Lower leg skin (tissue), 4 donors: ENCODE measurements around the gene SRA1. TPM values are rescaled to one million over a fixed set of nuclear protein-coding genes. Genes with fewer than 3 reads are reported as not detected.
"Not testable (repeated sequence)": the region's sequence is repeated elsewhere in the genome, so short reads cannot be mapped to it uniquely, and the experiment has no call there.

Source experiments
- DNase-seq, 2 donors: peaks; one replicate each; pipeline ENCODE4 v3.0.0-alpha.2; 2019; ENCODE audit warnings: low spot score in 2 of 2
- H3K4me3 ChIP-seq: fragments of 200-600 bp; sonication (generic); 2 replicates; pipeline ENCODE4 v1.5.1; 2017; ENCODE audit warnings: mild to moderate bottlenecking, low read depth; ENCODE audit not compliant: poor library complexity, severe bottlenecking
- POLR2A ChIP-seq, 2 donors: fragments of 450-650 bp; IDR thresholded peaks; one replicate each; pipeline ENCODE4 v1.6.1; 2016 to 2017; ENCODE audit warnings: antibody characterized with exemption in 2 of 2, mild to moderate bottlenecking in 1 of 2, moderate library complexity in 1 of 2
- WGBS, 2 donors: methylation state at CpG; one replicate each; pipeline ENCODE4 v1.1.5; 2018; 5-methylcytosine and 5-hydroxymethylcytosine counted together
- intact Hi-C: fragments of 100-400 bp; cut with DNase I; formaldehyde crosslinking; loops from one replicate; pipeline ENCODE4 v1.15.0; 2023; ENCODE audit warnings: low total_unique reads
- total RNA-seq, 4 donors: library from RNA; depleted of rRNA; stranded (reverse); fragments of >200 nt; gene quantifications; one replicate each; pipeline ENCODE4 v1.1.0, GENCODE V29; 2016
- TF ChIP-seq, protein P1 (sequence below), 3 donors: fragments of 450-650 bp; IDR thresholded peaks; one replicate each; pipeline ENCODE4 v1.5.1; 2016; ENCODE audit warnings: antibody characterized with exemption in 3 of 3, mild to moderate bottlenecking in 3 of 3, moderate library complexity in 2 of 3

SRA1 gene
- total RNA-seq, 4 donors from 2014 or later = 11.4 to 23.9 (median 14.6) TPM

DNA sequence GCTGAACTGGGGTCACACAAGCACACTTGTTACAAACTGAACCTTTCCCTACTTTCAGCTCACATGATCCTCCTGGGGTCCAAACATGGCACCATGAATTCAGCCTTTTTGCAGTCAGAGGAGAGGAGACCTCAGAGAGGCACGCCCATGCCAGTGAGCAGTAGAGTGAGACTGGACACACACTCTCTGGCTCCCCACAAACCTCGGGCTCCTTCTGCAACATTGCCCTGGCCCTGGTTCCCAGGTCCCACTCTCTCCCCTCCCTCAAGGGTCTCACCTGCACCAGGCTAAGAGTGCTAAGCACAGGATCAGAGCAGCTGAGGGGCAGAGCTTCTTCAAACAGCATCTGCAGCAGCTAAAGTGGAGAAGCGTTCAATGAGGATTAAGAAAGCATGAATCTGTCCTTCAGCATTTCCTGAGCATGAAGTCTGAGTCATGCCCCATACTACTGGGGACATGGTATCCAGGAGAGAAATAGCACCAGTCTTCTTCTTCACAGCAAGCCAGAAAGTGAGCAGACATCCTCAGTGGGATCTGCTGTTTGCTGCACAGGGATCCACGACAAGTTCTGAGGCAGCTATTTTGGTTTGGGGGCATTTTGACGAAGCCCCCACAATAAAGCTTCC, 34.6 kb upstream of the SRA1 start:
- WGBS, 2 donors = 78 to 89% methylated on average over 5 of the region's 5 CpGs
- DNase-seq = no peak
- H3K4me3 ChIP-seq = no peak overlapping the region
- no peak for TF ChIP-seq POLR2A (IDR thresholded peaks at IDR 0.05)
- TF ChIP-seq, protein P1, sequence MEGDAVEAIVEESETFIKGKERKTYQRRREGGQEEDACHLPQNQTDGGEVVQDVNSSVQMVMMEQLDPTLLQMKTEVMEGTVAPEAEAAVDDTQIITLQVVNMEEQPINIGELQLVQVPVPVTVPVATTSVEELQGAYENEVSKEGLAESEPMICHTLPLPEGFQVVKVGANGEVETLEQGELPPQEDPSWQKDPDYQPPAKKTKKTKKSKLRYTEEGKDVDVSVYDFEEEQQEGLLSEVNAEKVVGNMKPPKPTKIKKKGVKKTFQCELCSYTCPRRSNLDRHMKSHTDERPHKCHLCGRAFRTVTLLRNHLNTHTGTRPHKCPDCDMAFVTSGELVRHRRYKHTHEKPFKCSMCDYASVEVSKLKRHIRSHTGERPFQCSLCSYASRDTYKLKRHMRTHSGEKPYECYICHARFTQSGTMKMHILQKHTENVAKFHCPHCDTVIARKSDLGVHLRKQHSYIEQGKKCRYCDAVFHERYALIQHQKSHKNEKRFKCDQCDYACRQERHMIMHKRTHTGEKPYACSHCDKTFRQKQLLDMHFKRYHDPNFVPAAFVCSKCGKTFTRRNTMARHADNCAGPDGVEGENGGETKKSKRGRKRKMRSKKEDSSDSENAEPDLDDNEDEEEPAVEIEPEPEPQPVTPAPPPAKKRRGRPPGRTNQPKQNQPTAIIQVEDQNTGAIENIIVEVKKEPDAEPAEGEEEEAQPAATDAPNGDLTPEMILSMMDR (IDR thresholded peaks at IDR 0.05) = no peak
- intact Hi-C loops = no loop called here

DNA sequence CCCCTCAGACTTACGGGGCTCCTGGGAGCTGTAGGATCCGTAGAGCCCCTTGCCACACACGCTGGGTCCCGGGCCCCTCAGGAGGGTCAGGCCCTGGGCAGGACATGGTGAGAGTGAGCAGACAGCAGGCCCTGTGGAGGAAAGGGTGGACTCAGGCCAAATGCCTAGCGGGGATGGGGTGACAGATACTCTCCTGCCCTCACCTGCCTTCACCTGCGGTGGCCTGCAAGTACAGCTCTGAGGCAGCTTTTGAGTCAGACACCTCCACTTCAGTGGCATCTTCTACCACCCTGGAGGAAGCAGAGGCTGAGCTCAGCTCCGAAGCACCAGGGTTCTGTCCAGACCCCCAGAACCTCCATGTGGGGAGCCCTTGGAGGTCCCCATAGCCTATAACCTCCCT, 33.6 kb upstream of the SRA1 start:
- no peak overlapping the region for H3K4me3 ChIP-seq
- intact Hi-C loops = no loop called here
- WGBS, 2 donors = 71 to 74% methylated on average over 7 of the region's 7 CpGs
- DNase-seq = no peak
- TF ChIP-seq, protein P1 (IDR thresholded peaks at IDR 0.05) = no peak
- no peak for TF ChIP-seq POLR2A (IDR thresholded peaks at IDR 0.05)

DNA sequence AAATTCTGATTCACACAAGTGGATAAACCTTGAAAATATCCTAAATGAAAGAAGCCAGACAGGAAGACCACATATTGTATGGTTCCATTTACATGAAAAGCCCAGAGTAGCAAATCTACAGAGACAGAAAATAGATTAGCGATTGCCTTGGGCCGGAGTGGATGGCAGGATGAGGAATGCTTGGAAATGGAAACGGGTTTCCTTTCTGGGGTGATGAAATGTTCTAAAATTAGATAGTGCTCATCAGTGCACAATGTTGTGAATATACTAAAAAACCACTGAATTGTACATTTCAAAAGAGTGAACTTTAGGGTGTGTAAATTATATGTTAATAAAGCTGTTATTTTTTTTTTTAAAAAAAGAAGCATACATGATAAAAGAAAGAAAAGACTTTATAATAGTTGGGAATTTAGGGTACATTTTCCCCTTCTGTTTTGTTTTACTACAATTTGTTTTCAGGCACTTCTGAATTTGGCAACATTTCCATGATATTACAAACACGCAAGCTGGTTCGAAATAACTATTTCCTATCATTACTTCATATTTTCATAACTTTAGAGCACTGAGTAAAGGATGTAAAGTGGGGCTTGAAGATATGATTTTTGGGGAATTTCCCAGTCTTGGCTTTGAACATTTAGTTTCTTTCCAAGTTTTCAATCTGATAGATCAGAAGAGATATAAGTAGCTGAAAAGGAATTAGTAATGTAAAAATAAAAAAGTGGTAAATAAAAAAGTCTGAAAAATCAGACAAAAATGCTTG, 31.2 kb upstream of the SRA1 start:
- no peak overlapping the region for H3K4me3 ChIP-seq
- intact Hi-C loops = no loop called here
- no peak for TF ChIP-seq POLR2A (IDR thresholded peaks at IDR 0.05)
- TF ChIP-seq, protein P1 (IDR thresholded peaks at IDR 0.05) = no peak
- WGBS, 2 donors = 8 to 12% methylated on average over 5 of the region's 5 CpGs
- no peak for DNase-seq

DNA sequence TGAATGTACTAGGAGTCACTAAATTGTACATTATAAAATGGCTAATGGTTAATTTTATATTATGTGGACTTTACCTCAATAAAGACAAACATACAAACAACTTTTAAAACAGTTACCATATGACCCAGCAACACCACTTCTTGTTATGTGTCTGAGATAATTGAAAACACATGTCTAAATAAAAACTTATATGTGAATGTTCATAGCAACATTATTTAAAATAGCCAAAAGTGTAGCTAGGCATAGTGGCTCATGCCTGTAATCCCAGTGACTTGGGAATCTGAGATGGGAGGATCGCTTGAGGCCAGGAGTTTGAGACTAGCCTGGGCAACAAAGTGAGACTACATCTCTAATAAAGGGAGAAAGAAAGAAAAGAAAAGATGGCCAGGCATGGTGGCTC, 30.2 kb upstream of the SRA1 start:
- no peak overlapping the region for H3K4me3 ChIP-seq
- TF ChIP-seq POLR2A (IDR thresholded peaks at IDR 0.05) = no peak
- TF ChIP-seq, protein P1 (IDR thresholded peaks at IDR 0.05) = no peak
- intact Hi-C loops = no loop called here
- no peak for DNase-seq
- WGBS, 2 donors = 91 to 100% methylated on average over 1 of the region's 1 CpG

DNA sequence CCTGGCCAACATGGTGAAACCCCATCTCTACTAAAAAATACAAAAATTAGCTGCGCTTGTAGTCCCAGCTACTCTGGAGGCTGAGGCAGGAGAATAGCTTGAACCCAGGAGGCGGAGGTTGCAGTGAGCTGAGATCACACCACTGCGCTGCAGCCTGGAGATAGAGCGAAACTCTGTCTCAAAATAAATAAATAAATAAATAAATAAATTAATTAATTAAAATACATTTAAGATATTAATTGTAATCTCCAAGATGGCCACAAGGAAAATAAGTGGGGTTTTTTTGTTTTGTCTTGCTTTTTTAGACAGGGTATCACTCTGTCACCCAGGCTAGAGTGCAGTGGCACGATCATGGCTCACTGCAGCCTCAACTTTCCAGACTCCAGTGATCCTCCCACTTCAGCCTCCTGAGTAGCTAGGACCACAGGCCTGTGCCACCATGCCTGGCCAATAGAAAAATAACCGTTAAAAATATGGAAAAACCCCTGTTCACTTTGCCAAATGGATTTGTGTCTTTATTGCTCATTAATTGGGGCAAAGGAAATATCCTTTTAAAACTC, 22.0 kb upstream of the SRA1 start:
- DNase-seq, H3K4me3 ChIP-seq, intact Hi-C loops: not testable (repeated sequence)
- WGBS, 2 donors = 89 to 90% methylated on average over 6 of the region's 6 CpGs

DNA sequence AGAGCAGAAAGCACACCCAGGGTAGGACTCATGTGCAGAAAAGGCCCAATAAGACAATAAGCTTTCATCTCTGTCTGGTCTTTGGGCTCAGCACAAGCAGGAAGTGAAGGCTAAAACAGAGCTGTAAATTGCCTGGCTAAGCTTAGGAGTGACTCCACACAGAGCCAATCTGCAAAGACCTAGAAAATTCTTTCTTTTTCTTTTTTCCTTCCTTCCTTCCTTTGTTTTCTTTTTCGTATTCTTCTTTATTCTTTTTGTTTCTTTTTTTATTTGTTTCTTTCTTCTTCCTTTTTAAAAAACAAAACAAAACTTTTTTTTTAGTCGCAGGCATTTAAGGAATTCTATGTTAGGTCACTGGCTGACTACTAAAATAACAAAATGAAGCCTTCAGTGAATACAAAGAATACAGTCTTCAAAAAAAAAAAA, 19.5 kb upstream of the SRA1 start:
- 65 to 80% methylated on average over 2 of the region's 2 CpGs for WGBS, 2 donors
- no peak for DNase-seq
- no peak overlapping the region for H3K4me3 ChIP-seq
- intact Hi-C loops = no loop called here
- TF ChIP-seq, protein P1 (IDR thresholded peaks at IDR 0.05) = no peak
- TF ChIP-seq POLR2A (IDR thresholded peaks at IDR 0.05) = no peak
